SK-MEL-5 (cell line): ENCODE measurements around the gene SYTL2. TPM values are rescaled to one million over a fixed set of nuclear protein-coding genes. Genes with fewer than 3 reads are reported as not detected.

Experiments used
- DNase-seq: peaks from one replicate; pipeline ENCODE4 v3.0.0-alpha.2; 2016; ENCODE audit warnings: low read depth, low spot score
- in situ Hi-C: cut with HindIII; loops from 2 replicates; pipeline ENCODE4 v1.10.0; 2016; ENCODE audit warnings: low sequenced_read_pairs, high pct_unique_total_duplicates, low pct_unique_long_range_greater_than_20kb
- total RNA-seq: library from RNA; depleted of rRNA; stranded (reverse); fragments of >200 nt; shearing (Covaris generic); gene quantifications from 2 replicates; pipeline ENCODE4 v1.2.3, GENCODE V29; 2014

The SYTL2 gene
- total RNA-seq, 1 experiment from 2014 or later: 47.5 TPM

DNA sequence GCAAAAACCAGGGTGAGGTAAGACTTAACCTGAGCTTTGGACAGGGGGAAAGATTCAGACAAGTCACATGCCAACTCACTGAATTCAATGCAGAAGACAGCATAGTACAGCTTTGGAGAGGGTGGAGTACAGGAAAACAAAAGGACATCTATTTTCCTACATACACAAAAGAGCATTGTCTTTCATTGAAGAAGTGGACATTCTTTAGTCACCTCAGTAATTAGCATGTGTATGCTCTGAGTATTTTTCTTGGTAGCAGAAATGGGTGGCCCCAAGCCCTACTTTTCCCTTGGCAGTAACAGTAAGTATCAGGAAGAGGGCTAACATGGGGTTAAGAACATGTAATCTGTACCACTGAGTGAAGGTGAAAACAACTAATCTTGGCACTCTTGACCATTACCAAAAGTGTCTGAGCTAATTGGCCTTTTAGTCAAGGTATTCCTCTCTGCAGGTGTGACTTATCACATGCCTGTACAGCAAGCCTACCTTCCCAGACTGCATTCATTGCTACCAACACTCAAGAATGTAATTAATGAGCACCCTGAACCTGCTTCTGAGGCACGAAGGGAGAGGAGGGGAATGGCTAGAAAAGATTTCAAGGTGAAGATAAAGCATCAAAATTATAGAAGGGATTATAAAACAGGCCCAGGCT is 33.9 kb downstream of the SYTL2 start:
- in situ Hi-C loops: no loop called here
- DNase-seq: peak; percentile 58

DNA sequence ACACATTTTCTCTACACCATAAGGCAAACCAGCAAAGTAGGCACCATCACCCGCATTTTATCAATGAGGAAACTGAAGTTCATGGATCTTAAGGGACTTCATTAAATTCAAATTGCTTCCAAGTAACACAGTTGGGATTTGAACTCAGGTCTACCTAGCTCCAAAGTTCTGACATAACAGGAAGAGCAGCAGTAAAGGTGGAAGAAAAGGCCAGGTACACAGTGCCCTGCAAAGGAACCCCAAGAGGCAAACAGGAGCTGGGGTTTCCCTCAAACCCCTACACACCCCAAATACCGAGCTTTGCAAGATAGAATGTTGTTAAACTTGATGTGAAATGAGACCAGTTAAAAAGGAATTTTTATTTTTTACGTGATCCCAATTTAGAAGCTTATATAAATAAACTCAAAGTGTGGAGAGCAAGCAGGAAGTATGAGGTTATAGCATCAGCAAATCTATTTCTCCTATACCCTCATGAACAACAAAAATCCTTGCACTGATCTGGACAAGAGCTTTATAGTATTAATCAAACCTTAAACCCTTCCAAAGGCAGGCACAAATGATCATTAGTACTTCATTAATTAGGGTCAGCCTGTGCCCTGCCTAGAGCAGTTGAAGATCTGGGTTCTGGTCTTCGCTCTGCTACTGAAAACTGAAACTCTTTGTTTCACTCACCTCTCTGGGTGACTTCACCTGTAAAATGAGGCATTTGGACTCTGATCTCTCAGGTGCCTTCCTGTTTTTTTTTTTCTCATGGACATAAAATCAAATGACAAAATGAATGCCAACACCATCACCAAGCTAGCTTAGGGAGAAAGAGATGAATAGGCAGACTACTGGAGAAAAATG is 36.5 kb downstream of the SYTL2 start:
- no peak for DNase-seq
- in situ Hi-C loops: no loop called here

DNA sequence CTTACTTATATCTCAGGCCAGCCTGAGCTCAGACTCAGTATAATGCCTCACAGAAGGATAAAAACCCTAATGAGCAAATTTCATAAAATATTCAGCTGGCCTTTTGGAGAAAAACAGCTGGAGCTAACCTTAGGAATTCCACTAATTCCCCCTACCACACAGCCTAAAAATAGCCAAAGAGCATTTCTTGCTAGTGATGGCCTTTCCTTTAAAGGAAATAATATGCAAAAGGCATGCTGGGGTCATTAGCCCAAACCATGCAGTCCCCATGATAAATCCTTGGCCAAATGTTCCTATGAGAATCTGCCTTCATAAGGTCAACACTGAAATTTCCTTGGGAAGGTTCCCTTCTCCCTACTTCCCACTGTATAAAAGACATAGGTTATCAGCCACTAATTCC is 38.2 kb downstream of the SYTL2 start:
- in situ Hi-C loops: no loop called here
- DNase-seq: no peak

GRCh38 chr11:85771568-85771967 is 39.4 kb downstream of the SYTL2 start:
- DNase-seq: no peak
- in situ Hi-C loops: no loop called here

DNA sequence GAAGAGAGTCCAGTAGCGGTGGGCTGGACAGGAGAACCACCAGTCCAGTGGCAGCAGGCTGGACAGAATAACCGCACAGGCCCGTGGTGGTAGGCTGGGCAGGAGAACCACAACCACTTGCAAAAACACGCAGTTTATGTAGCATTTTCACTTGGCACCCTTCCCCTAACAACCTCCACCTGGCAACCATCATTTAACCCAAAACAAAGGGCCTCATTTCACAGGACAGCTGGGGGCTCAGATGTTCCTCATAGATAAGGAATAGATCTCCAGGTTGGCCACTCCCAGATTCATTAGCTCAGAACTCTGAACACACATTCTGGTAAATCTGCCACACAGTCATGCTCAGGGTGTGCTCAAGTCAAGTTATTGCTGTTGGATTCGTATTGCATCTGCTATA is 41.2 kb downstream of the SYTL2 start:
- in situ Hi-C loops: no loop called here
- no peak for DNase-seq

DNA sequence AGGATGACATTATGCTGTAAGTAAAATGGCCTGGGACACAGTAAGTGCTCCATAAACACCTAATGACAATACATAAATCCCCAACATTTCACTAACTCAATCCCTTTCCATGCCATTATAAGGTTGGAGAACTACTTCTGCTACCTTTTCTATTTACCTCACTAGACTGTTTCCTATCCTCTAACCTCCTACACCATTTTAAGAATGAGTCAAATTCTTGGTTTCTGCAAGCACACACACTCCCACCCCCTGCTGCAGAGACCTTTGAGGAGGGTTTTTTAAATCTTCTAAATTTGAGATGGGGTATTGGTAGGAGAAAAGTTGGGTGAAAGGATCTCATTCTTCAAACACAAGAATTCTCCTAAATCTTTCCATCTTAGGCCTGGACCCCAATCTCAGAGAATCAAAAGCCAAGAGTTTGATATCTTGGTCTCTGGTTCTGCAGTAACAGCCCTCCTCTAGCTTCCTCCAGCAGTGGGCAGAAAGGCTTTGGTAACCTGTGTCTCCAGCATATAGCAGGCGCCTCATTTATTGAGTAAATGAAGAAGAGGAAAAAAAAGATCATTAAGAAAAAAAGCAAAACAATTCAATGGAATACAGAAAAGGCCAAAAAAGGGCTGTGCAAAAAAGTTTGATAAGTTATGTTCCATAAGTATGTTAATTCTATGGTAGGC is 42.3 kb downstream of the SYTL2 start:
- in situ Hi-C loops: no loop called here
- no peak for DNase-seq

- in situ Hi-C loops: no loop called here
- DNase-seq: no peak
Observed at GRCh38 chr11:85767246-85767945, 43.5 kb downstream of the SYTL2 start.

GRCh38 chr11:85766721-85767161 is 44.2 kb downstream of the SYTL2 start:
- in situ Hi-C loops: no loop called here
- DNase-seq: no peak

DNA sequence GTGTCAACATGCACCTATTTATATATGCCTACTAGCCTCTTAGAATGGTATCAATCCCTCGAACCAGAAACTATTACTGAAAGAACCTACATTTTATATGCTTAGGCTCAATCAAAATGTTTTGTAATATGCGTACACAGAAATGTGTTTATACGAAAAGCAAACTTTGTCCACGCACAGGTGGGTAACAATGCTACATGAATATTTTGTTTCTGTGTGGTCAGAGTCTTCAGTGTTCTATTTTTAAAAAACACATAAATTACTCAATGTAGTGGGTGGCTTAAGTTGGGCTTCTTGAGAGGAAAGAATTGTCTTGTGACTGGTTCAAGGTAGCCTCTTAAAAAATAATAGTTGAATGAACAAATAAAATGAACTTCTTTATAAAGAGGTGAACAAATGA is 46.1 kb downstream of the SYTL2 start:
- DNase-seq: no peak
- in situ Hi-C loops: no loop called here

DNA sequence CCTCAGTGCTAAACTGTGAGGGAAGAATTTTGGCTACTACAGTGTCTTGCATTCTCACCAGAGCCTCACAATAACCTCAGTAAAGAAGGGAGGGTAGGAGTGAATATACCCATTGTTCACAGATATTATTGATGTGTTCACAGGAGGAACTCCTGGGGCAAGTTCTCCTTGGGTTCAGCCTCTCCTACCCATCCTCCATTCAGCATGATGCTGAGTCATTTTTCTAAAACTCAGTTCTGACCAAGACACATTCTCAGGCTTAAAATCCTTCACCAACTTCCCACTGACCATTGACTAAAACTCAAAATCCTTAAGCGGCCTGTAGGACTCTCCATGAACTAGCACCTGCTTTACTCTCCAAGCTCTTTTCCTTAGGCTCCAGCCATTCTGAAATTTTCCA is 48.7 kb downstream of the SYTL2 start:
- in situ Hi-C loops: no loop called here
- DNase-seq: peak; percentile 81

GRCh38 chr11:85759915-85760314 is 51.0 kb downstream of the SYTL2 start:
- in situ Hi-C loops: no loop called here

DNA sequence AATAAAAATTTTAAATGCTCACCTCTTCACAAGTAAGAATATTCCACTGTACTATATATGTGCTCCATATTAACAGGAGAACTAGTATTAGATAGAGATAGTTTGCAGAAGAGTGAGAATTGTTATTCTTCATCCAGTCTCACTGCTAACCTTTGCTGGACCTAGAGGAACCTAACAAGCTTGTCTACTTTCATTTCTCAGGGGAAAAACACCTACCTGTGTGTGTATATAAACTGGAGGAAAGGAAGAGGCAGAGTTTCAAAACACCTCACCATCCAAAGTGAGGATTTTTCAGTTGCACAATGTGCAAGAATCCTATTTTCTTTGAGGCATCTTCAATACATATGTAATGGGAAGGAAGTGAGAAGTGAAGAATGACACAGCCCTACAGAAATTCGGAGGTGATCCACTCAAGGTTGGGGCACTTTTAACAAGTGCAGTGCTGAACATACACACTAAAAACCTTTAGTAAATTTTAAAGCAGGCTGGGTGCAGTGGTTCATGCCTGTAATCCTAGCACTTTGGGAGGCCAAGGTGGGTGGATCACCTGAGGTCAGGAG is 52.4 kb downstream of the SYTL2 start:
- in situ Hi-C loops: no loop called here
- no peak for DNase-seq

More at GRCh38 chr11:85759915-85760314, 51.0 kb downstream of the SYTL2 start:
- peak; percentile 15 for DNase-seq

DNA sequence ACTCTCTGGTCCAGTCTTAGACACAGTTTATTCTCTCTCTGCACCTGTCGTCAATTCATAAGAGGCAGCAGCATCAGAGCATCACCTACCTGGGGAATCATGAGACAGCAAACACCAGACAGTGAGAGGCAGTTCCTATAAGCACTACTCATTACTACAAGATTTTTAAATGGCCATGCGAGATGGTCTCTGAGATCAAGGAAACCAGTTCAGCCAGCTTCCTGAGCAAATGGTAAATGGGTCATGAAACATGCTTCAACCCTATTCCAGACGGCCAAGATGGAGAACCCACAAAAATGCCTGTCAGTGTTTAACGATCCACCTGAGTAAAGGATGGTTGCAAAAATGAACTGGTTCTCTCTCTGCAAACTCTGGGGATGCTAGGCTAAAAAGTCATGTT is 52.9 kb downstream of the SYTL2 start:
- in situ Hi-C loops: no loop called here
- no peak for DNase-seq

DNA sequence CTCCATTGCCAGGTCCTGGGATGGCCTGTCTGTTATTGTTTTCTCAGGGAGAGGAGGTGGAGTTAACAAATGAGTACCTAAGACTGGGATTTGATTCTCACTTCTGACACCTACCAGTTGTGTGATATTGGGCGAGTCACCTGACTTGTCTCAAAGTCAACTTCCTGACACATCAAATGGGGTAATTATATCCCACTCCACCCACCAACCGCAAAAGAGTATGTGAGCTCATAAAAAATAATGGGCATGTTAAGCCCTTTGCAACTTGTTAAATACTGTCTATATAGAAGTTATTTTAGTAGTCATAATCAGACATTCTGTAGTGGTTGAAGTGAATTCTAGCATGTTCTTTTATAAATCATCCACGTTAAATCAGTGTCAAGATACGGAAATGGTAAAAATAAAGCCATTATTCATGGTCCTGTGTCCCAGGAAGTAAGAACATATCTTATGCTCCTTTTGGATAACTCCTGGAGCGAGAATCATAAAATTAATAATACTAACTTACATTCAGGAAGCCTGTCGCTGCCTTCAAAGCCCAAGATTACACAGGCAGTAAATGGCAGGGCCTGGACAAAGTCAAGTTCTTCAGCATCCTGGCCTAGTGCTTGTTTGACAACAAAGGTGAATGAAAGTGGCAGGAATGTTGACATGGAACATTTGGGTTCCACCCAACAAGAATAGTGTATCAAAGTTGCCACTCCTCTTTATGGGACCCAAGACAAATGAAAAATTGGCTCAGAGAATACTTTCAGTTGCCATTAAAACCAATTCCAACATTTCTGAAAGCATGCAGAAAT is 54.3 kb downstream of the SYTL2 start:
- DNase-seq: no peak
- in situ Hi-C loops: no loop called here

- in situ Hi-C loops: no loop called here
- no peak for DNase-seq
Observed at GRCh38 chr11:85755701-85756100, 55.2 kb downstream of the SYTL2 start.

GRCh38 chr11:85755285-85755684 is 55.7 kb downstream of the SYTL2 start:
- in situ Hi-C loops: no loop called here
- DNase-seq: no peak
